H1 (cell line): ENCODE measurements around the gene IGSF23.

Experiments
- ATF2 ChIP-seq: IDR thresholded peaks from 2 replicates; pipeline ENCODE4 v1.6.1; 2012; ENCODE audit warnings: low read length, inconsistent platforms
- BACH1 ChIP-seq: IDR thresholded peaks from 2 replicates; pipeline ENCODE4 v1.6.1; 2012; ENCODE audit warnings: low read length, improper control_type of control experiment
- CBX5 ChIP-seq: fragments of 300-800, 300-1000 bp; sonication (generic); IDR thresholded peaks from 2 replicates; pipeline ENCODE4 v1.7.1; 2016; ENCODE audit warnings: antibody characterized with exemption, low read length, low read depth
- CBX8 ChIP-seq: fragments of 300-800, 300-1000 bp; sonication (generic); IDR thresholded peaks from 2 replicates; pipeline ENCODE4 v1.7.1; 2016; ENCODE audit warnings: low read depth, low read length, borderline replicate concordance
- CHD2 ChIP-seq: IDR thresholded peaks from 2 replicates; pipeline ENCODE4 v1.6.1; 2012; ENCODE audit warnings: low read length, improper control_type of control experiment
- CTCF ChIP-seq, 3 experiments: IDR thresholded peaks; 1 replicate in 2 of 3; 2 replicates in 1 of 3; pipeline versions ENCODE4 v1.5.1 to v1.6.1; 2011; ENCODE audit warnings: low read length in 3 of 3, mild to moderate bottlenecking in 3 of 3, inconsistent platforms in 2 of 3, low read depth in 1 of 3, moderate library complexity in 1 of 3; ENCODE audit not compliant: insufficient read depth in 1 of 3; ENCODE audit errors: control extremely low read depth in 1 of 3
- EZH2 ChIP-seq: fragments of 200-600 bp; sonication (generic); IDR thresholded peaks from 2 replicates; pipeline ENCODE4 v1.7.1; 2012; ENCODE audit warnings: low read depth, mild to moderate bottlenecking, moderate library complexity, low read length, inconsistent platforms; ENCODE audit not compliant: severe bottlenecking
- NANOG ChIP-seq: IDR thresholded peaks from 2 replicates; pipeline ENCODE4 v1.6.1; 2011; ENCODE audit warnings: low read length, low read depth, mild to moderate bottlenecking, inconsistent platforms; ENCODE audit not compliant: insufficient read depth, poor library complexity, severe bottlenecking
- POLR2A ChIP-seq, 2 experiments: IDR thresholded peaks; 1 replicate in 1 of 2; 2 replicates in 1 of 2; pipeline ENCODE4 v1.6.1; 2011; ENCODE audit warnings: low read depth in 2 of 2, low read length in 2 of 2, mild to moderate bottlenecking in 2 of 2; ENCODE audit errors: control extremely low read depth in 1 of 2
- ZNF274 ChIP-seq: IDR thresholded peaks from 2 replicates; pipeline ENCODE4 v1.7.0; 2012; ENCODE audit warnings: low read length, borderline replicate concordance; ENCODE audit errors: extremely low read depth
- TF ChIP-seq, protein P1 (sequence below): IDR thresholded peaks from 2 replicates; pipeline ENCODE4 v1.6.1; 2012; ENCODE audit warnings: inconsistent platforms

GRCh38 chr19:44684892-44685863 lies 71.8 kb downstream of the IGSF23 start:
- no peak for TF ChIP-seq POLR2A (IDR thresholded peaks at IDR 0.05; ENCODE audit: control extremely low read depth in 1 of 2, low read depth in 2 of 2, low read length in 2 of 2)
- TF ChIP-seq BACH1 = no peak
- TF ChIP-seq, protein P1, sequence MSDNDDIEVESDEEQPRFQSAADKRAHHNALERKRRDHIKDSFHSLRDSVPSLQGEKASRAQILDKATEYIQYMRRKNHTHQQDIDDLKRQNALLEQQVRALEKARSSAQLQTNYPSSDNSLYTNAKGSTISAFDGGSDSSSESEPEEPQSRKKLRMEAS = peak; percentile 40
- no peak for TF ChIP-seq EZH2
- no peak for TF ChIP-seq CTCF (IDR thresholded peaks at IDR 0.05; ENCODE audit: control extremely low read depth in 1 of 3, insufficient read depth in 1 of 3, low read depth in 1 of 3, low read length in 3 of 3)
- no peak for TF ChIP-seq CBX5
- no peak for TF ChIP-seq CBX8
- no peak for TF ChIP-seq ATF2
- TF ChIP-seq CHD2 = no peak
- TF ChIP-seq NANOG = no peak
- no peak for TF ChIP-seq ZNF274
